Mesenchymal stem cell (in vitro differentiated cells and primary cell): ENCODE results near the gene N4BP3.

ENCODE experiments used
- DNase-seq: peaks from one replicate; pipeline ENCODE4 v3.0.0-alpha.2; 2013
- H2AFZ ChIP-seq: one replicate; pipeline ENCODE4 v1.6.1; 2013; ENCODE audit warnings: low read depth, mild to moderate bottlenecking, control low read depth, inconsistent platforms, low read length, moderate library complexity
- H2AK5ac ChIP-seq: 2 replicates; pipeline ENCODE4 v1.6.1; 2013; ENCODE audit warnings: low read length, moderate library complexity, mild to moderate bottlenecking, inconsistent platforms; ENCODE audit not compliant: severe bottlenecking
- H2BK120ac ChIP-seq: one replicate; pipeline ENCODE4 v1.6.1; 2013; ENCODE audit warnings: low read depth, mild to moderate bottlenecking, inconsistent platforms, low read length, moderate library complexity
- H2BK12ac ChIP-seq, 2 experiments: one replicate each; pipeline ENCODE4 v1.6.1; 2013; ENCODE audit warnings: inconsistent platforms in 2 of 2, low read length in 2 of 2, mild to moderate bottlenecking in 2 of 2, moderate library complexity in 2 of 2, control low read depth in 1 of 2
- H2BK15ac ChIP-seq: one replicate; pipeline ENCODE4 v1.6.1; 2013; ENCODE audit warnings: mild to moderate bottlenecking, low read depth, inconsistent platforms; ENCODE audit not compliant: poor library complexity, severe bottlenecking
- H2BK5ac ChIP-seq: 2 replicates; pipeline ENCODE4 v1.6.1; 2013; ENCODE audit warnings: low read depth, mild to moderate bottlenecking, low read length, control low read depth, inconsistent platforms; ENCODE audit not compliant: poor library complexity, severe bottlenecking
- H3K14ac ChIP-seq, 2 experiments: one replicate each; pipeline ENCODE4 v1.6.1; 2013; ENCODE audit warnings: inconsistent platforms in 2 of 2, low read length in 2 of 2, control low read depth in 1 of 2, mild to moderate bottlenecking in 1 of 2, moderate library complexity in 1 of 2
- H3K18ac ChIP-seq, 2 experiments: one replicate each; pipeline ENCODE4 v1.6.1; 2013; ENCODE audit warnings: inconsistent platforms in 2 of 2, low read length in 2 of 2, control low read depth in 1 of 2, low read depth in 1 of 2, mild to moderate bottlenecking in 1 of 2
- H3K23ac ChIP-seq, 2 experiments: one replicate each; pipeline ENCODE4 v1.6.1; 2013; ENCODE audit warnings: inconsistent platforms in 2 of 2, low read length in 2 of 2, mild to moderate bottlenecking in 2 of 2, moderate library complexity in 2 of 2, control low read depth in 1 of 2
- H3K27ac ChIP-seq: 2 replicates; pipeline ENCODE4 v1.5.1; 2013; ENCODE audit warnings: mild to moderate bottlenecking, moderate library complexity, low read length, control low read depth, inconsistent platforms; ENCODE audit not compliant: poor library complexity, severe bottlenecking
- H3K27me3 ChIP-seq, 2 experiments: 2 replicates each; pipeline versions ENCODE4 v1.6.1 to v1.7.0; 2013; ENCODE audit warnings: low read length in 2 of 2, mild to moderate bottlenecking in 2 of 2, moderate library complexity in 2 of 2, control low read depth in 1 of 2, inconsistent platforms in 1 of 2; ENCODE audit not compliant: control insufficient read depth in 1 of 2, insufficient read depth in 1 of 2
- H3K36me3 ChIP-seq, 2 experiments: 2 replicates each; pipeline versions ENCODE4 v1.6.1 to v1.7.0; 2013; ENCODE audit warnings: low read length in 2 of 2, control low read depth in 1 of 2, inconsistent platforms in 1 of 2, low read depth in 1 of 2, mild to moderate bottlenecking in 1 of 2; ENCODE audit not compliant: insufficient read depth in 2 of 2, control insufficient read depth in 1 of 2
- H3K4ac ChIP-seq, 2 experiments: one replicate each; pipeline ENCODE4 v1.6.1; 2013; ENCODE audit warnings: inconsistent platforms in 2 of 2, low read length in 2 of 2, mild to moderate bottlenecking in 2 of 2, moderate library complexity in 2 of 2, control low read depth in 1 of 2, low read depth in 1 of 2
- H3K4me1 ChIP-seq: 2 replicates; pipeline ENCODE4 v1.6.1; 2013; ENCODE audit warnings: low read depth, low read length, control low read depth; ENCODE audit not compliant: control insufficient read depth, insufficient read depth
- H3K4me2 ChIP-seq: 2 replicates; pipeline ENCODE4 v1.6.1; 2013; ENCODE audit warnings: low read length, mild to moderate bottlenecking, inconsistent platforms; ENCODE audit not compliant: poor library complexity, severe bottlenecking
- H3K4me3 ChIP-seq, 2 experiments: 2 replicates each; pipeline versions ENCODE4 v1.5.1 to v1.7.0; 2013; ENCODE audit warnings: low read length in 2 of 2, mild to moderate bottlenecking in 2 of 2, control low read depth in 1 of 2, low read depth in 1 of 2; ENCODE audit not compliant: insufficient read depth in 1 of 2
- H3K79me1 ChIP-seq: replicated peaks from 2 replicates; pipeline ENCODE4 v1.6.1; 2013; ENCODE audit warnings: mild to moderate bottlenecking, control low read depth, low read length, inconsistent platforms; ENCODE audit not compliant: poor library complexity, severe bottlenecking
- H3K9ac ChIP-seq: 2 replicates; pipeline ENCODE4 v1.7.0; 2013; ENCODE audit warnings: mild to moderate bottlenecking, low read length, moderate library complexity
- H3K9me3 ChIP-seq: 2 replicates; pipeline ENCODE4 v1.7.0; 2013; ENCODE audit warnings: mild to moderate bottlenecking, low read length; ENCODE audit not compliant: control insufficient read depth
- H4K8ac ChIP-seq: one replicate; pipeline ENCODE4 v1.6.1; 2013; ENCODE audit warnings: inconsistent platforms, mild to moderate bottlenecking, low read length, moderate library complexity
- H4K91ac ChIP-seq: one replicate; pipeline ENCODE4 v1.6.1; 2013; ENCODE audit warnings: mild to moderate bottlenecking, low read length, inconsistent platforms
- WGBS: methylation state at CpG from one replicate; pipeline ENCODE4 v1.1.7; 2013; ENCODE audit warnings: mixed read lengths; 5-methylcytosine and 5-hydroxymethylcytosine counted together

Gene N4BP3

DNA sequence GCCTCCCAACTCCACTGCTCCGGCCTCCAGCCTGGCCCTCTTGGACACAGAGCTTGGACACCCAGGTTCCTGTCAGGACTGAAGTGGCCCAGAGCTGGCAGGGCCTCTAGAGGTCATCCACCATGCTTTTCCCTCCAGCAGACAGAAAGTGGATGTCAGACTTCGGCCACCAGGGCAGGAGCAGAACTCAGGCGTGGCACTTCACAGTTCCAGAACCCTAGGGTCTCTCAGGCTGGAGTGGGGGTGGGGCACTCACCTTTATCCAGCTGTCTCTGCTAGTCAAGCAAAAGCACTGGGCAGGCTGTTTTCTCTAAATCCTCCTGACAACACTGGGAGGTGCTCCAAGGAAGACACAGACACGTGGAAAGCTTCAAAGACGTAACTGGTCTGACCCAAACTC is 35.6 kb upstream of the N4BP3 start:
- no peak overlapping the region for H2BK12ac ChIP-seq
- no peaks in the 10 kb centered on the region for H3K9me3 ChIP-seq
- no peak overlapping the region for H2AK5ac ChIP-seq
- 58% methylated on average over 4 of the region's 5 CpGs for WGBS
- H3K4me1 ChIP-seq = peaks cover 4% of the 10 kb centered on the region
- H3K27me3 ChIP-seq = peaks cover 20 to 61% of the 10 kb centered on the region in 2 experiments
- H3K18ac ChIP-seq = no peak overlapping the region
- no peak overlapping the region for H2BK5ac ChIP-seq
- H3K9ac ChIP-seq = no peak overlapping the region
- H3K36me3 ChIP-seq = no peaks in the 10 kb centered on the region
- H3K27ac ChIP-seq = no peak overlapping the region
- no peak overlapping the region for H3K23ac ChIP-seq
- no peak overlapping the region for H2BK120ac ChIP-seq
- H4K91ac ChIP-seq = no peak overlapping the region
- no peak overlapping the region for H3K4ac ChIP-seq
- no peak overlapping the region for H2BK15ac ChIP-seq
- no peaks in the 10 kb centered on the region for H3K79me1 ChIP-seq
- H3K4me2 ChIP-seq = no peak overlapping the region
- H2AFZ ChIP-seq = no peak overlapping the region
- no peak for DNase-seq
- H3K4me3 ChIP-seq = no peak overlapping the region
- H4K8ac ChIP-seq = no peak overlapping the region
- no peak overlapping the region for H3K14ac ChIP-seq

DNA sequence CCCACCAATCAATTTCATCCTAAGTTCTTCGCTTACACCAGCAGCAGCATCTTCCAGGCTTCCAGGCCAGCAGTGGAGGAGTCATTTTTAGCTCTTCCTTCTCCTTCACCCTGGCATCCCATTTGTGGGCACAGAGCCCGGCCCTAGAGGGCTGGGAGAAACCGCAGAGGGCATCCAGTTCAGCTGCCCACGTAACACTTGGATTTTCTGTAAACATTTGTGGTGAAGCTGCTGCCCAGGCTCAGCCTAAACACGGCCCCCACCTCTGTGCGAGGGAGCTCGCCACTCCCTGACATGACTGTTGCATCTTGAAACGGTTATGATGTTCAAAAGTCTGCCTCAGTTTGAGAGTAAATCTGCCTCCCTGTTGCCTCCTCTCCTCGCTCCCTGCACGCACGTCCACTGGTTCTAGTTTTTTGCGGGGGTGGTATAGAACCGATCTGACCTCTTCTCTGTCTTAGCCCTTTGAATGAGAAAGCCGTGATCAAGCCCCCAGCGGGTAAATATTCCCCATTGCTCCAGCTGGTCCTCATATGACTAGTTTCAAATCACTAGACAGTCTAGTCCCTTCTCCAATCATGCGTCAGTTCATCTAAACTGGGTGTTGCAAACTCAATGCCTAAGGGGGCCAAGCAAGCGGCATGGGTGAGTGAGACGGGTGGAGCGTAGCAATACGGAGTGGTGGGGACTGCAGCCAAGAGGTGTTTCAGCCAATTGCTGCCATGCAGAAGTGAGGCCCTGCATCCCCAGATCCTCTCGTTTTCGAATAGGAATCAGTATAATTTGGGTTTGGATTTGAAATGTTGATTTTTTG is 34.9 kb upstream of the N4BP3 start:
- H3K18ac ChIP-seq = no peak overlapping the region
- H3K27ac ChIP-seq = no peak overlapping the region
- no peak overlapping the region for H2BK120ac ChIP-seq
- no peak overlapping the region for H2BK5ac ChIP-seq
- H2AK5ac ChIP-seq = no peak overlapping the region
- no peak overlapping the region for H3K4me3 ChIP-seq
- no peak overlapping the region for H2BK12ac ChIP-seq
- H3K4me1 ChIP-seq = peaks cover 4% of the 10 kb centered on the region
- no peaks in the 10 kb centered on the region for H3K9me3 ChIP-seq
- H3K9ac ChIP-seq = no peak overlapping the region
- no peak overlapping the region for H4K8ac ChIP-seq
- H3K23ac ChIP-seq = no peak overlapping the region
- no peaks in the 10 kb centered on the region for H3K79me1 ChIP-seq
- H2AFZ ChIP-seq = no peak overlapping the region
- DNase-seq = peak; percentile 12
- WGBS = 90% methylated on average over 22 of the region's 22 CpGs
- peak overlapping the region in 1 of 2 experiments; percentile 62 for H3K14ac ChIP-seq
- H3K27me3 ChIP-seq = peaks cover 20 to 61% of the 10 kb centered on the region in 2 experiments
- H3K4ac ChIP-seq = no peak overlapping the region
- H2BK15ac ChIP-seq = no peak overlapping the region
- H4K91ac ChIP-seq = no peak overlapping the region
- H3K36me3 ChIP-seq = no peaks in the 10 kb centered on the region
- H3K4me2 ChIP-seq = no peak overlapping the region

DNA sequence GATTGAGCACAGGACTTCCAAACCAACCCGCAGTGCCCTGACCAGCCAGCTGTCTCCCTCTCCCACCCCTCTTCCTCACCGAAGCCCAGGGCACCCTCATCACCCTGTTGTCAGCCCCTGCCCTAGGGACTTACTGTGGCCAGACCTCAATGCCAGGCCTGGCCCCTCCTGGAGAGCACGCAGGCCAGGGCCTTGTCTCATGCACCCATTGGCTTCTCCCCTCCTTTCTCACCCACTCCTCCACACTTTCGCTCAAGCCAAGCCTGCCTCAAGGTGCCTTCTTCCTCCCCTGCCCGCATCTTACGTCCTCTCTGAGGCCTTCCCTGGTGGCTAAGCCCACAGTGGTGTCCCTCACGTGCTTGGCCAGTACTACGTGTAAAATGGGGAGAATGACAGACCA is 33.3 kb upstream of the N4BP3 start:
- H3K36me3 ChIP-seq = no peaks in the 10 kb centered on the region
- no peak overlapping the region for H3K27ac ChIP-seq
- H2BK15ac ChIP-seq = no peak overlapping the region
- no peak overlapping the region for H2BK5ac ChIP-seq
- peaks cover 4% of the 10 kb centered on the region for H3K4me1 ChIP-seq
- H3K4me2 ChIP-seq = no peak overlapping the region
- H2AK5ac ChIP-seq = no peak overlapping the region
- H3K4me3 ChIP-seq = no peak overlapping the region
- no peaks in the 10 kb centered on the region for H3K9me3 ChIP-seq
- H4K91ac ChIP-seq = no peak overlapping the region
- no peak overlapping the region for H2AFZ ChIP-seq
- H3K4ac ChIP-seq = no peak overlapping the region
- no peak overlapping the region for H3K23ac ChIP-seq
- H3K18ac ChIP-seq = no peak overlapping the region
- 74% methylated on average over 8 of the region's 8 CpGs for WGBS
- H2BK120ac ChIP-seq = no peak overlapping the region
- H3K14ac ChIP-seq = no peak overlapping the region
- DNase-seq = no peak
- no peak overlapping the region for H2BK12ac ChIP-seq
- H4K8ac ChIP-seq = no peak overlapping the region
- H3K79me1 ChIP-seq = no peaks in the 10 kb centered on the region
- H3K27me3 ChIP-seq = peaks cover 16 to 61% of the 10 kb centered on the region in 2 experiments
- no peak overlapping the region for H3K9ac ChIP-seq

DNA sequence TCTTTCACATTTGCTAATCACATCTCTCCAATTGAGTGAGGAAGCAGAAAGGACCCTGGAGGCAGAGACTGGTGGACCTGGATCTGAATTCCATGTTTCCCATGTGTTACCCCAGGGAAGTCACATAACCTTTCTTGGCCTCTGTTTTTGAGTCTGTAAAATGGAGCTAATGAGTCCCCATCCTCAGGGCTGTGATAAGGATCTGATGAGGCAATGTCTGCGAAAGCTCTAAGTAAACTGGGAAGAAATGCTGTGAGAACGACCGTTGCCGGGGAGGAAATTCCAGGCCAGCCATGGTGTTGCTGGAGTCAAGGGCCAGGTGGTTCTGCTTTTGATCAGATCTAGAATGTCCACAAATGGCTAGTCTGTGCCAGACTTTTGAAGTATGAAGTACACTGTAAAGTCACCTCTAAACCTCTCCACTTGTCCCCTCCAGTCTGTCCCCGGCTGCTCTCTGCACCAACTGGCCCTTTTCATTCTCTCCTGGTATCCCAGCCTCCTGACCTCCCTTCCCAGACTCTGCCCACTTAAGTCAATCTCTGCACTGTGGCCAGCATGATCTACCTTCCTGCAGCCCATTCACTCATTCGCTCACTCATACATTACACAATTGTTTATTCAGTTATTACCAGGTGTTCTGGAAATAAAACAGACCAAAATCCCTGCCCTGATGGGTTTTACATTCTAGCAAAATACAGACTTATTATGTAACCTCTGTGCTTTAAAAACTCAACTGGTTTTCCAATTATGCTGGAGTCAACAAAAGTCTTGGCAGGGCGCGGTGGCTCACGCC is 32.5 kb upstream of the N4BP3 start:
- H2BK120ac ChIP-seq = no peak overlapping the region
- no peak overlapping the region for H2BK12ac ChIP-seq
- DNase-seq = no peak
- H2AFZ ChIP-seq = no peak overlapping the region
- no peaks in the 10 kb centered on the region for H3K9me3 ChIP-seq
- H4K8ac ChIP-seq = no peak overlapping the region
- H3K79me1 ChIP-seq = no peaks in the 10 kb centered on the region
- H3K9ac ChIP-seq = no peak overlapping the region
- H3K4me3 ChIP-seq = no peak overlapping the region
- H4K91ac ChIP-seq = no peak overlapping the region
- no peak overlapping the region for H3K4me2 ChIP-seq
- no peak overlapping the region for H3K18ac ChIP-seq
- H2BK5ac ChIP-seq = no peak overlapping the region
- no peak overlapping the region for H3K4ac ChIP-seq
- H3K27me3 ChIP-seq = peaks cover 8 to 58% of the 10 kb centered on the region in 2 experiments
- H3K27ac ChIP-seq = no peak overlapping the region
- no peaks in the 10 kb centered on the region for H3K36me3 ChIP-seq
- H3K23ac ChIP-seq = no peak overlapping the region
- H3K4me1 ChIP-seq = peaks cover 2% of the 10 kb centered on the region
- H2BK15ac ChIP-seq = no peak overlapping the region
- H3K14ac ChIP-seq = no peak overlapping the region
- no peak overlapping the region for H2AK5ac ChIP-seq
- WGBS = 88% methylated on average over 9 of the region's 9 CpGs
